Right lobe of liver (tissue), 4 donors: ENCODE results near the gene SCUBE1.

Experiments
- CTCF ChIP-seq, 4 donors: fragments of 200-600 bp in 3 of 4; fragments of 450-650 bp in 1 of 4; IDR thresholded peaks; one replicate each; pipeline versions ENCODE4 v1.5.1 to v1.8.0; 2016 to 2022; ENCODE audit warnings: antibody characterized with exemption in 4 of 4, mild to moderate bottlenecking in 2 of 4
- POLR2A ChIP-seq: fragments of 450-650 bp; IDR thresholded peaks from one replicate; pipeline ENCODE4 v1.6.1; 2017; ENCODE audit warnings: antibody characterized with exemption, mild to moderate bottlenecking
- donor health status: DM: no; HTN: no; CAD: no.
- donor health status: DM: no; HTN: no; CAD: no.
- donor health status: DM: no; HTN: yes; CAD: no.

- TF ChIP-seq CTCF (IDR thresholded peaks at IDR 0.05) (no peak), POLR2A (no peak)
These were observed 112.6 kb downstream of the SCUBE1 start for GRCh38 chr22:43230571-43230970.
